HuH-7 (cell line): Measurements from ENCODE around the gene IRF2BP1.
A peak's percentile ranks its signal among the peaks of the same experiment; 100 is the strongest.
"Not testable (repeated sequence)": the region's sequence is repeated elsewhere in the genome, so short reads cannot be mapped to it uniquely, and the experiment has no call there.

Experiments
- DNase-seq: peaks from one replicate; pipeline ENCODE4 v3.0.0; 2011; ENCODE audit warnings: low spot score

Gene IRF2BP1

GRCh38 chr19:45882652-45883585, 3.0 kb downstream of the IRF2BP1 start:
- peak; percentile 86 for DNase-seq

GRCh38 chr19:45881909-45882528, 3.9 kb downstream of the IRF2BP1 start:
- peak; percentile 84 for DNase-seq

GRCh38 chr19:45881082-45881908, 4.6 kb downstream of the IRF2BP1 start:
- DNase-seq, result no peak

GRCh38 chr19:45879971-45880370, 6.0 kb downstream of the IRF2BP1 start:
- no peak for DNase-seq

- no peak for DNase-seq
Observed at GRCh38 chr19:45879055-45879454, 6.9 kb downstream of the IRF2BP1 start.

- DNase-seq, result no peak
Observed at GRCh38 chr19:45878043-45878794, 7.7 kb downstream of the IRF2BP1 start.

- DNase-seq, result no peak
Observed at GRCh38 chr19:45876411-45877197, 9.3 kb downstream of the IRF2BP1 start.

- no peak for DNase-seq
Observed at GRCh38 chr19:45876161-45876410, 9.9 kb downstream of the IRF2BP1 start.

- no peak for DNase-seq
Observed at GRCh38 chr19:45874620-45874966, 11.3 kb downstream of the IRF2BP1 start.

- no peak for DNase-seq
Observed at GRCh38 chr19:45873219-45873772, 12.6 kb downstream of the IRF2BP1 start.

- DNase-seq, result no peak
Observed at GRCh38 chr19:45872095-45872919, 13.6 kb downstream of the IRF2BP1 start.

GRCh38 chr19:45870798-45871197, 15.1 kb downstream of the IRF2BP1 start:
- DNase-seq, result no peak

- not testable (repeated sequence) for DNase-seq
Observed at GRCh38 chr19:45867241-45867640, 18.7 kb downstream of the IRF2BP1 start.

- DNase-seq, result no peak
Observed at GRCh38 chr19:45866400-45867176, 19.4 kb downstream of the IRF2BP1 start.

GRCh38 chr19:45865269-45865948, 20.5 kb downstream of the IRF2BP1 start:
- DNase-seq, result no peak

- no peak for DNase-seq
Observed at GRCh38 chr19:45864629-45865082, 21.3 kb downstream of the IRF2BP1 start.

GRCh38 chr19:45863840-45864628, 21.9 kb downstream of the IRF2BP1 start, which contains the start of gene FOXA3:
FOXA3 (plus strand) TSS chr19:45864326; CDS start chr19:45864457, 131 bp downstream.
- peak; percentile 94 for DNase-seq
